ENCODE results near the gene GPC4. TPM values are rescaled to one million over a fixed set of nuclear protein-coding genes. Genes with fewer than 3 reads are reported as not detected.

GPC4 gene
- total RNA-seq, 1 experiment from 2014 or later: 26.2 TPM

DNA sequence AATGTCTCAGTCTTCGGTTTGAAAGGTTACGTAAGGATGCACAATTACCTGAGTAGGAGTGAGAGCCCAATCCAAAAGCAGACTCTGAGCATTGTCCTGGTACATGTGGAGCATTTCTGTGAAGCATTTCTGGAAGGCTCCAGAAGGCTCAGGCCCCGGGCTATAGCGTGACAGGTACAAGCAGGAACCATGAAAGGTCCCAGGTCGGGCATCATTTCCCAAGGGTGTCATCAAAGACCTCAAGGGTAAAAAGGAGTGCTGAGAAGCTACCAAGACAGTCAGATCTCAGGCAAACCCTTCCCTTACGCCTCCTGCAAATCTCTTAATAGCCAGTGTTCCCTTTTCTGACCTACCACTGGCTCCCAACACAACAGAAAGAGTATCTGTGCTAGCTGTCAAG is 30.8 kb downstream of the GPC4 start:
- DNase-seq: no peak
- Mint-ChIP-seq H3K36me3 (ENCODE audit: insufficient read depth, unreplicated experiment) (no peaks in the 10 kb centered on the region), H3K9me3 (ENCODE audit: low read depth, unreplicated experiment) (no peaks in the 10 kb centered on the region), H3K27me3 (ENCODE audit: unreplicated experiment) (no peaks in the 10 kb centered on the region), H3K27ac (ENCODE audit: unreplicated experiment) (no peak overlapping the region), H3K4me3 (ENCODE audit: low read depth, unreplicated experiment) (no peak overlapping the region), H3K4me1 (ENCODE audit: low read depth, unreplicated experiment) (peaks cover 16% of the 10 kb centered on the region)
- TF ChIP-seq, protein P1, sequence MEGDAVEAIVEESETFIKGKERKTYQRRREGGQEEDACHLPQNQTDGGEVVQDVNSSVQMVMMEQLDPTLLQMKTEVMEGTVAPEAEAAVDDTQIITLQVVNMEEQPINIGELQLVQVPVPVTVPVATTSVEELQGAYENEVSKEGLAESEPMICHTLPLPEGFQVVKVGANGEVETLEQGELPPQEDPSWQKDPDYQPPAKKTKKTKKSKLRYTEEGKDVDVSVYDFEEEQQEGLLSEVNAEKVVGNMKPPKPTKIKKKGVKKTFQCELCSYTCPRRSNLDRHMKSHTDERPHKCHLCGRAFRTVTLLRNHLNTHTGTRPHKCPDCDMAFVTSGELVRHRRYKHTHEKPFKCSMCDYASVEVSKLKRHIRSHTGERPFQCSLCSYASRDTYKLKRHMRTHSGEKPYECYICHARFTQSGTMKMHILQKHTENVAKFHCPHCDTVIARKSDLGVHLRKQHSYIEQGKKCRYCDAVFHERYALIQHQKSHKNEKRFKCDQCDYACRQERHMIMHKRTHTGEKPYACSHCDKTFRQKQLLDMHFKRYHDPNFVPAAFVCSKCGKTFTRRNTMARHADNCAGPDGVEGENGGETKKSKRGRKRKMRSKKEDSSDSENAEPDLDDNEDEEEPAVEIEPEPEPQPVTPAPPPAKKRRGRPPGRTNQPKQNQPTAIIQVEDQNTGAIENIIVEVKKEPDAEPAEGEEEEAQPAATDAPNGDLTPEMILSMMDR (IDR thresholded peaks at IDR 0.05; ENCODE audit: unreplicated experiment): no peak
- intact Hi-C loops (cut with micrococcal nuclease; ENCODE audit: unreplicated experiment): no loop called here
- no TSS peak for BruUV-seq (replicated peaks)
- CTCF ChIA-PET: no interaction called here

DNA sequence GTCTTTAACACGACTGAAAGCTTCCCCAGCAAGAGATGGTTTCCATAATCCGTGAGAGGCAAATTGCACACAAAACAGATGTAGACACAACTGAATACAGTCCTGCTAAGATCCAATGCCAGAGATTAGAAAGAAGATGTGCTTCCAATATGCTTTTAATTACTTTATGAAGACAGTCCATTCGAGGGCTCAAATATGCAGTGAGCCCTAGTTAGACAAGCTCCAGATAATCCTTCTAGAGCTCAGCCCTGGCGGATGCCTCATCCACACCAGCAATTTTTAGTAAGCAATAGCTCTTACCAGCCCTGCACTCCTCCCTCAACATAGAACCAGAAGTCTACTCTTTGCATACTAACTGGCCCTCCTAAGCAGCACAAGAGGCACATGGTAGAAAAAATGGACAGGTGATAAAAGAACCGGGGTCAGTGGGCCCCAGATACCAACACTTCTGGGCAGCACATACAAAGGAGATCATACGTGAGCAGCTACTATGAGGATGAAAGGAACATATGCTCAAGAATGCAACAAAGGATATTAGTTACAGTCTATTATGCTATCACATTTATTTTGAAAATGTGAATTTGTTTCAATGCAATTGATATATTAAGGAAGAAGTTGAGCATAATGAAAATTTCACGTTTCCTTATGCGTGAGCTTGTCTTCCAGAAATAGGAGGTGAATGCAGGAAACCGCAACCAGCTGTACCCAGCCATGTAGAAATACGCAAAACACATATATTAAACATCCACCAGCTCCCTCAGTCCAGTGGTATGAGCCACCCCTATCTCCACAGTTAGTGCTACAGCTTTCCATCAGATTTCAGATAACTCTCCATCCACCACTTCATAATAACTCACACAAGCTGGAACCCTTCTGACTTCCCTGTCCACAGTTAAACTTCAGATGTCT is 34.3 kb downstream of the GPC4 start:
- no TSS peak for BruUV-seq (replicated peaks)
- DNase-seq: no peak
- no peaks in the 10 kb centered on the region for H3K36me3 Mint-ChIP-seq (ENCODE audit: insufficient read depth, unreplicated experiment)
- peaks cover 7% of the 10 kb centered on the region for H3K4me1 Mint-ChIP-seq (ENCODE audit: low read depth, unreplicated experiment)
- H3K27me3 Mint-ChIP-seq (ENCODE audit: unreplicated experiment): no peaks in the 10 kb centered on the region
- intact Hi-C loops (cut with micrococcal nuclease; ENCODE audit: unreplicated experiment): no loop called here
- no peak overlapping the region for H3K4me3 Mint-ChIP-seq (ENCODE audit: low read depth, unreplicated experiment)
- CTCF ChIA-PET: no interaction called here
- no peak overlapping the region for H3K27ac Mint-ChIP-seq (ENCODE audit: unreplicated experiment)
- H3K9me3 Mint-ChIP-seq (ENCODE audit: low read depth, unreplicated experiment): no peaks in the 10 kb centered on the region
- TF ChIP-seq, protein P1 (IDR thresholded peaks at IDR 0.05; ENCODE audit: unreplicated experiment): no peak

DNA sequence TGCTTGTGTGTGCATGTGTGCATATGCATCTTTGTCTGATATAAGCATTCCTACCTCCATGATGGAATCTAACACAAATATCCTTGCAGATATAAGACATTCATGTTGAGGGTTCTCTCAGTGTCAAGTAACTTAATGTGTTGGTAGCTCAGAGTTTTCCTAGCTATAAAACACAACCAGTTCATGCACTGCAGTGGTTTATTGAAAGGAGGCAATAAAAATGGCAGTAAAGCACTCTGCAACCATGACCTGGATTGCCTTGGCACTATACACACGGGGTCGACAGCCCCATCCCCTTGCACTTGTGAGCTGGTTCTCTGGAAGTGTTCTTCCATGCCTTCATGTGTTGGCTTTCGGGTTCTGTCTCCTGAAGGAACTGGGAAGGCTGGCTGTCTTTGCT is 38.9 kb downstream of the GPC4 start:
- no peak overlapping the region for H3K27ac Mint-ChIP-seq (ENCODE audit: unreplicated experiment)
- no peaks in the 10 kb centered on the region for H3K9me3 Mint-ChIP-seq (ENCODE audit: low read depth, unreplicated experiment)
- TF ChIP-seq, protein P1 (IDR thresholded peaks at IDR 0.05; ENCODE audit: unreplicated experiment): no peak
- no peak for DNase-seq
- intact Hi-C loops (cut with micrococcal nuclease; ENCODE audit: unreplicated experiment): no loop called here
- no TSS peak for BruUV-seq (replicated peaks)
- no peak overlapping the region for H3K4me3 Mint-ChIP-seq (ENCODE audit: low read depth, unreplicated experiment)
- no peaks in the 10 kb centered on the region for H3K36me3 Mint-ChIP-seq (ENCODE audit: insufficient read depth, unreplicated experiment)
- H3K27me3 Mint-ChIP-seq (ENCODE audit: unreplicated experiment): no peaks in the 10 kb centered on the region
- CTCF ChIA-PET: interaction anchor here (0.6 kb wide), 1 partner anchor 16 kb away, joined by 5 read pairs; no protein-coding TSS in a partner anchor
- H3K4me1 Mint-ChIP-seq (ENCODE audit: low read depth, unreplicated experiment): peaks cover 14% of the 10 kb centered on the region

DNA sequence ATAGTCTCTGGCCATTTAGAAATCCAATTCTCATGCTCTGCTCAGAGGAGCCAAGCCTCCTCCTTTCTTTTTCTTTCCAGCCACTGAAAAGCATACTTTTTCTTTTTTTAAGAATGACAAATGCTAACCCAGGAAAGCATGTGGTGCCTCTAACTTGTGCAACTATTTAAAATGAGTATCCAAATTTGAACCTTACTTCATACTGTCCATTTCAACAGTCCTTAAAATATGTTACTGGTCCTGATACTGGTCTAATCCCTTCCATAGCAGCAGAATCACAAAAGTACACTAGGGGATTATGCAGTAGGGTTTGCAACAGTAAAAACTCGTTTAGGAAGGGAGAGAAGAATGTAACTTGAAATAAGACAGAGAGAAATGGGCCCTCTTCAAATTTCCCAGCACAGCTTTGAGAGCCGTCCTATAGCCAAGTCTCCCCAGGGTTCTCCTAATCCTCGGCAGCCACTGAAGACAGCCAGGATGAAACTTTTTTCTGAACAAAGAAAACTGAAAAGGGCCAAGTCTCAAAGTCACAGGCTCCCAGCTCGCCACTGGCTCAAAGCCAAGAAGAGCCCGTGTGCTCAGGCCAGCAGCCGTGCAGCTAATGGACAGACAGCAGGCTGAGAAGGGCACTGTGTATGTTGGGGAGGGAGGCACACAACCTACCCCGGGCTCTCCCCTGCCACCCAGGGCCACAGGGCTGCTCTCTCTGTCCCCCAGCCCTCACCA is 39.5 kb downstream of the GPC4 start:
- H3K27ac Mint-ChIP-seq (ENCODE audit: unreplicated experiment): no peak overlapping the region
- intact Hi-C loops (cut with micrococcal nuclease; ENCODE audit: unreplicated experiment): no loop called here
- H3K36me3 Mint-ChIP-seq (ENCODE audit: insufficient read depth, unreplicated experiment): no peaks in the 10 kb centered on the region
- CTCF ChIA-PET: no interaction called here
- TF ChIP-seq, protein P1 (IDR thresholded peaks at IDR 0.05; ENCODE audit: unreplicated experiment): no peak
- peaks cover 14% of the 10 kb centered on the region for H3K4me1 Mint-ChIP-seq (ENCODE audit: low read depth, unreplicated experiment)
- no peaks in the 10 kb centered on the region for H3K9me3 Mint-ChIP-seq (ENCODE audit: low read depth, unreplicated experiment)
- no peaks in the 10 kb centered on the region for H3K27me3 Mint-ChIP-seq (ENCODE audit: unreplicated experiment)
- BruUV-seq (replicated peaks): no TSS peak
- no peak for DNase-seq
- no peak overlapping the region for H3K4me3 Mint-ChIP-seq (ENCODE audit: low read depth, unreplicated experiment)

Data from Calu3 (cell line).